H1 (cell line): ENCODE measurements around the gene ASAP3. TPM values are rescaled to one million over a fixed set of nuclear protein-coding genes. Genes with fewer than 3 reads are reported as not detected.

Experiments used
- CTBP2 ChIP-seq: IDR thresholded peaks from 2 replicates; pipeline ENCODE4 v1.7.0; 2011; ENCODE audit warnings: borderline replicate concordance, mild to moderate bottlenecking, moderate library complexity, mixed read lengths, low read length; ENCODE audit not compliant: insufficient read depth, insufficient read length
- EZH2 ChIP-seq: fragments of 200-600 bp; sonication (generic); IDR thresholded peaks from 2 replicates; pipeline ENCODE4 v1.7.1; 2012; ENCODE audit warnings: low read depth, mild to moderate bottlenecking, moderate library complexity, low read length, inconsistent platforms; ENCODE audit not compliant: severe bottlenecking
- FOSL1 ChIP-seq: IDR thresholded peaks from 2 replicates; pipeline ENCODE4 v1.6.1; 2011; ENCODE audit warnings: mild to moderate bottlenecking, low read depth, low read length, moderate library complexity; ENCODE audit not compliant: insufficient read depth
- GTF2F1 ChIP-seq: IDR thresholded peaks from 2 replicates; pipeline ENCODE4 v1.6.1; 2012; ENCODE audit warnings: low read depth, low read length, improper control_type of control experiment, borderline replicate concordance
- HDAC6 ChIP-seq: IDR thresholded peaks from one replicate; pipeline ENCODE4 v1.7.1; 2012; ENCODE audit warnings: low read depth, mild to moderate bottlenecking, inconsistent platforms, low read length, moderate library complexity
- JUND ChIP-seq: IDR thresholded peaks from 2 replicates; pipeline ENCODE4 v1.6.1; 2011; ENCODE audit warnings: mild to moderate bottlenecking, improper control_type of control experiment, low read length
- KDM5A ChIP-seq: fragments of 200-600 bp; IDR thresholded peaks from 2 replicates; pipeline ENCODE4 v1.7.1; 2012; ENCODE audit warnings: mild to moderate bottlenecking, low read length, inconsistent platforms, mixed read lengths
- NANOG ChIP-seq: IDR thresholded peaks from 2 replicates; pipeline ENCODE4 v1.6.1; 2011; ENCODE audit warnings: low read length, low read depth, mild to moderate bottlenecking, inconsistent platforms; ENCODE audit not compliant: insufficient read depth, poor library complexity, severe bottlenecking
- RFX5 ChIP-seq: IDR thresholded peaks from 2 replicates; pipeline ENCODE4 v1.6.1; 2011; ENCODE audit warnings: low read depth, low read length, improper control_type of control experiment, borderline replicate concordance
- SIRT6 ChIP-seq: IDR thresholded peaks from one replicate; pipeline ENCODE4 v1.7.1; 2012; ENCODE audit warnings: low read length, inconsistent platforms
- SRF ChIP-seq: IDR thresholded peaks from 2 replicates; pipeline ENCODE4 v1.6.1; 2011; ENCODE audit warnings: mild to moderate bottlenecking, low read depth, low read length, moderate library complexity
- TBP ChIP-seq: IDR thresholded peaks from 2 replicates; pipeline ENCODE4 v1.6.1; 2011; ENCODE audit warnings: low read depth, low read length, improper control_type of control experiment
- TEAD4 ChIP-seq: IDR thresholded peaks from 2 replicates; pipeline ENCODE4 v1.6.1; 2012; ENCODE audit warnings: low read depth, low read length, inconsistent platforms, mixed read lengths
- polyA plus RNA-seq, 7 experiments: library from polyadenylated mRNA; depleted of rRNA in 3 of 7; stranded (reverse) in 5 of 7; unstranded in 2 of 7; fragments of >200 nt in 5 of 7; fragments of 200-250 nt in 2 of 7; gene quantifications; 1 replicate in 5 of 7; 2 replicates in 1 of 7; 4 replicates in 1 of 7; pipeline versions ENCODE4 v1.2.1 to v1.2.3, GENCODE V29; 2011 to 2013; ENCODE audit warnings: missing spikeins in 2 of 7, mixed read lengths in 2 of 7
- total RNA-seq: library from RNA; stranded (reverse); fragmentation: NEBNext Ultra II Directional; extraction: Animal tissue kit (Norgen Biotek cat#: 25700); gene quantifications from 2 replicates; pipeline ENCODE4 v1.2.1, GENCODE V29; 2021
- TF ChIP-seq, protein P1 (sequence below), 3 experiments: IDR thresholded peaks; 1 replicate in 2 of 3; 2 replicates in 1 of 3; pipeline versions ENCODE4 v1.5.1 to v1.6.1; 2011; ENCODE audit warnings: low read length in 3 of 3, mild to moderate bottlenecking in 3 of 3, inconsistent platforms in 2 of 3, low read depth in 1 of 3, moderate library complexity in 1 of 3; ENCODE audit not compliant: insufficient read depth in 1 of 3; ENCODE audit errors: control extremely low read depth in 1 of 3
- TF ChIP-seq, protein P2 (sequence below): IDR thresholded peaks from 2 replicates; pipeline ENCODE4 v1.6.1; 2012; ENCODE audit warnings: inconsistent platforms
- TF ChIP-seq, protein P3 (sequence below): IDR thresholded peaks from 2 replicates; pipeline ENCODE4 v1.6.1; 2011; ENCODE audit warnings: low read depth, mild to moderate bottlenecking, low read length; ENCODE audit not compliant: insufficient read depth
- TF ChIP-seq, protein P4 (sequence below): IDR thresholded peaks from 2 replicates; pipeline ENCODE4 v1.6.1; 2012; ENCODE audit warnings: inconsistent platforms

Gene ASAP3
- total and polyA plus RNA-seq, 2 of the 8 experiments (the other 6 are each of a cell fraction or from before 2014, with no cell fraction given) = 53.1 to 58.0 TPM

DNA sequence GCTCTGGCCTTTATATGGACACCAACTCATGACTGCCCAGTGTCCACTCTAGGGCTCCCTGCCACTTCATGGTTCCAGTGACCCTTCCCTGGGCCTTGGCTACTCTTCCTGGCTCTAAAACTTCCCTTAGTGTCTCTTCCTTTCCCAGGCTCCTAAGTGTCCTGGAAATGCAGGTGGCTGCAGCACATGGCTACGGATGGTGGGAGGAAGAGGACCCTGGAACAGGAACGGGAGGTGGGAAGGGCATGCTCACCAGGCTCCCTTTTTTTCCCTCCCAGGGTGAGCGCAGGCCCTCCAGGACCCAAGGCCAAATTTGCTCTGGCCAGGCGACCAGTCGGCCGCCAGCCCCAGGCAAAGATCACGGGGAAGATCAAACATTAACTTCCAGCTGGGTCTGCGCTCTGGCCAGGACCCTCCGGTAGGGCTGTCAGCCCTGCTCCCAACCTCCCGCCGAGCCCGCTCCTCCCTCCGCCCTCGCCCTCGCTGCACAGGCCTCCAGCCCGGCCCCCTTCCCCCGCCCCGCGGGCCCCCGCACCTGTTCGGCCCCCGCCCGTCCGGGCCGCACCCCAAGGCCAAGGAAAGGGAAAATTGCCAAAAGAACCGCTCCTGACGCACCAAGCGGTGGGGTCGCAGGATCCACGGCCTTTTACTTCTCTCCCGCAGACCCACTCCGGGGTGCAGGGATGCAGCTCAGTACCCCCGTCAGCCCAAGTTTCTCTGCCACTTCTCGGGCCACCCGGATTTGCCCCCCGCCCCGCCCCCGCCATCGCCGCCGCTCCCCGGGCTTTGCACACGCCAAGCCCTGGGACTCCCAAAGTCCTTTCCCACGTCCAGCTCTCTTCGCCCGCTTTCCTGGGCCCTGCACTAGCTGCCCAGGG lies 60.3 kb downstream of the ASAP3 start (continued):
- TF ChIP-seq, protein P1, sequence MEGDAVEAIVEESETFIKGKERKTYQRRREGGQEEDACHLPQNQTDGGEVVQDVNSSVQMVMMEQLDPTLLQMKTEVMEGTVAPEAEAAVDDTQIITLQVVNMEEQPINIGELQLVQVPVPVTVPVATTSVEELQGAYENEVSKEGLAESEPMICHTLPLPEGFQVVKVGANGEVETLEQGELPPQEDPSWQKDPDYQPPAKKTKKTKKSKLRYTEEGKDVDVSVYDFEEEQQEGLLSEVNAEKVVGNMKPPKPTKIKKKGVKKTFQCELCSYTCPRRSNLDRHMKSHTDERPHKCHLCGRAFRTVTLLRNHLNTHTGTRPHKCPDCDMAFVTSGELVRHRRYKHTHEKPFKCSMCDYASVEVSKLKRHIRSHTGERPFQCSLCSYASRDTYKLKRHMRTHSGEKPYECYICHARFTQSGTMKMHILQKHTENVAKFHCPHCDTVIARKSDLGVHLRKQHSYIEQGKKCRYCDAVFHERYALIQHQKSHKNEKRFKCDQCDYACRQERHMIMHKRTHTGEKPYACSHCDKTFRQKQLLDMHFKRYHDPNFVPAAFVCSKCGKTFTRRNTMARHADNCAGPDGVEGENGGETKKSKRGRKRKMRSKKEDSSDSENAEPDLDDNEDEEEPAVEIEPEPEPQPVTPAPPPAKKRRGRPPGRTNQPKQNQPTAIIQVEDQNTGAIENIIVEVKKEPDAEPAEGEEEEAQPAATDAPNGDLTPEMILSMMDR (IDR thresholded peaks at IDR 0.05; ENCODE audit: control extremely low read depth in 1 of 3, insufficient read depth in 1 of 3, low read depth in 1 of 3, low read length in 3 of 3) = no peak
- TF ChIP-seq TEAD4 (no peak), TBP (no peak), GTF2F1 (no peak), EZH2 (peak; percentile 69), NANOG (no peak), KDM5A (no peak), FOSL1 (no peak), SIRT6 (no peak), HDAC6 (no peak), JUND (no peak), CTBP2 (no peak), SRF (no peak), RFX5 (no peak)
- TF ChIP-seq, protein P2, sequence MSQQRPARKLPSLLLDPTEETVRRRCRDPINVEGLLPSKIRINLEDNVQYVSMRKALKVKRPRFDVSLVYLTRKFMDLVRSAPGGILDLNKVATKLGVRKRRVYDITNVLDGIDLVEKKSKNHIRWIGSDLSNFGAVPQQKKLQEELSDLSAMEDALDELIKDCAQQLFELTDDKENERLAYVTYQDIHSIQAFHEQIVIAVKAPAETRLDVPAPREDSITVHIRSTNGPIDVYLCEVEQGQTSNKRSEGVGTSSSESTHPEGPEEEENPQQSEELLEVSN = peak; percentile 67; the same call in 1 of the 2 replicates
- TF ChIP-seq, protein P3, sequence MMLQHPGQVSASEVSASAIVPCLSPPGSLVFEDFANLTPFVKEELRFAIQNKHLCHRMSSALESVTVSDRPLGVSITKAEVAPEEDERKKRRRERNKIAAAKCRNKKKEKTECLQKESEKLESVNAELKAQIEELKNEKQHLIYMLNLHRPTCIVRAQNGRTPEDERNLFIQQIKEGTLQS = no peak
- TF ChIP-seq, protein P4, sequence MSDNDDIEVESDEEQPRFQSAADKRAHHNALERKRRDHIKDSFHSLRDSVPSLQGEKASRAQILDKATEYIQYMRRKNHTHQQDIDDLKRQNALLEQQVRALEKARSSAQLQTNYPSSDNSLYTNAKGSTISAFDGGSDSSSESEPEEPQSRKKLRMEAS = peak; percentile 41; the same call in 1 of the 2 replicates
